HEK293 (cell line): Measurements from ENCODE around the gene NF2.

Source experiments
- CTCF ChIP-seq: fragments of 450-650 bp; formaldehyde crosslinking; IDR thresholded peaks from 2 replicates; pipeline ENCODE4 v1.5.1; 2016; ENCODE audit warnings: missing biosample characterization, missing genetic modification characterization
- HOXA7 ChIP-seq: sonication (generic); formaldehyde crosslinking; IDR thresholded peaks from 2 replicates; pipeline ENCODE4 v1.8.1; 2022; ENCODE audit warnings: missing genetic modification reagents, borderline replicate concordance
- REST ChIP-seq: fragments of 450-650 bp; formaldehyde crosslinking; IDR thresholded peaks from 2 replicates; pipeline ENCODE4 v1.5.1; 2016; ENCODE audit warnings: missing biosample characterization, missing genetic modification characterization
- YY1 ChIP-seq: fragments of 450-650 bp; formaldehyde crosslinking; IDR thresholded peaks from 2 replicates; pipeline ENCODE4 v1.5.1; 2018; ENCODE audit warnings: missing biosample characterization, missing genetic modification characterization
- ZNF660 ChIP-seq: fragments of 450-650 bp; IDR thresholded peaks from 2 replicates; pipeline ENCODE4 v1.5.1; 2018; ENCODE audit warnings: missing biosample characterization, mild to moderate bottlenecking, missing genetic modification characterization
- ZNF704 ChIP-seq: fragments of 450-650 bp; formaldehyde crosslinking; IDR thresholded peaks from 2 replicates; pipeline ENCODE4 v1.5.1; 2016; ENCODE audit warnings: missing biosample characterization, missing genetic modification characterization

- no peak for TF ChIP-seq REST (tag by site-specific recombination)
- TF ChIP-seq ZNF660 (tag by site-specific recombination) = no peak
- no peak for TF ChIP-seq ZNF704 (tag by site-specific recombination)
- no peak for TF ChIP-seq HOXA7 (CRISPR knock-in tag)
- no peak for TF ChIP-seq CTCF (tag by site-specific recombination)
- TF ChIP-seq YY1 (tag by site-specific recombination) = no peak
Measured at GRCh38 chr22:29706486-29706885, 103.1 kb downstream of the NF2 start.
